OCI-LY1 (cell line): Measurements from ENCODE around the gene MYL9.

ENCODE experiments used
- CTCF ChIP-seq: fragments of 200-600 bp; sonication (generic), shearing (Covaris generic); IDR thresholded peaks from 2 replicates; pipeline ENCODE4 v1.5.1; 2017; ENCODE audit warnings: mild to moderate bottlenecking, antibody characterized with exemption, low read length, moderate library complexity, mixed read lengths
- EZH2 ChIP-seq: fragments of 200-600 bp; sonication (generic), shearing (Covaris generic); IDR thresholded peaks from 2 replicates; pipeline ENCODE4 v1.8.0; 2017; ENCODE audit warnings: borderline replicate concordance, mixed run types, mild to moderate bottlenecking, antibody characterized with exemption, low read length, moderate library complexity, mixed read lengths

- no peak for TF ChIP-seq CTCF
- TF ChIP-seq EZH2: no peak
Observed at GRCh38 chr20:36538026-36538722, 3.1 kb upstream of the MYL9 start.
